GM19035 (cell line): ENCODE measurements around the gene TBL1Y.
"Not testable (repeated sequence)": the region's sequence is repeated elsewhere in the genome, so short reads cannot be mapped to it uniquely, and the experiment has no call there.

Experiments used
- ATAC-seq: cut with Tn5 transposase; IDR thresholded peaks from one replicate; pipeline ENCODE4 v1.9.1; 2021; ENCODE audit not compliant: unreplicated experiment

Gene TBL1Y

GRCh38 chrY:6910372-6911252 lies at the start of gene TBL1Y:
TSS of gene TBL1Y (plus strand) at chrY:6910697. CDS start at chrY:7025085, 114,388 bp downstream.
- ATAC-seq = no peak

GRCh38 chrY:6894496-6894895 lies 16.0 kb upstream of the TBL1Y start:
- ATAC-seq = no peak

GRCh38 chrY:6895236-6895635 lies 15.3 kb upstream of the TBL1Y start:
- ATAC-seq = no peak

- not testable (repeated sequence) for ATAC-seq
These were observed 8.4 kb upstream of the TBL1Y start for GRCh38 chrY:6902116-6902515.

GRCh38 chrY:6907591-6907990 lies 2.9 kb upstream of the TBL1Y start:
- no peak for ATAC-seq

- not testable (repeated sequence) for ATAC-seq
These were observed 2.5 kb upstream of the TBL1Y start for GRCh38 chrY:6908021-6908420.

GRCh38 chrY:6909118-6909521 lies 1.4 kb upstream of the TBL1Y start:
- ATAC-seq = no peak

GRCh38 chrY:6909856-6910255 lies 641 bp upstream of the TBL1Y start:
- ATAC-seq = no peak

- ATAC-seq = no peak
These were observed 870 bp downstream of the TBL1Y start, which contains the start of gene AMELY for GRCh38 chrY:6911253-6911881. TSS of gene AMELY (minus strand) at chrY:6911752. CDS start at chrY:6872608, 39,144 bp downstream.

GRCh38 chrY:6913362-6913761 lies 2.9 kb downstream of the TBL1Y start:
- no peak for ATAC-seq

GRCh38 chrY:6921061-6921460 lies 10.6 kb downstream of the TBL1Y start:
- no peak for ATAC-seq

GRCh38 chrY:6928265-6928664 lies 17.8 kb downstream of the TBL1Y start:
- ATAC-seq = no peak

- ATAC-seq = no peak
These were observed 18.7 kb downstream of the TBL1Y start for GRCh38 chrY:6929237-6929636.

- ATAC-seq = no peak
These were observed 21.4 kb downstream of the TBL1Y start for GRCh38 chrY:6931779-6932396.

- no peak for ATAC-seq
These were observed 25.0 kb downstream of the TBL1Y start for GRCh38 chrY:6935497-6935896.

GRCh38 chrY:6947695-6948094 lies 37.2 kb downstream of the TBL1Y start:
- ATAC-seq = no peak

- ATAC-seq = no peak
These were observed 37.9 kb downstream of the TBL1Y start for GRCh38 chrY:6948378-6948777.

GRCh38 chrY:6949947-6950346 lies 39.5 kb downstream of the TBL1Y start:
- ATAC-seq = no peak

GRCh38 chrY:6964732-6965131 lies 54.2 kb downstream of the TBL1Y start:
- ATAC-seq = no peak

- no peak for ATAC-seq
These were observed 56.0 kb downstream of the TBL1Y start for GRCh38 chrY:6966521-6966920.

GRCh38 chrY:6967736-6968135 lies 57.2 kb downstream of the TBL1Y start:
- ATAC-seq = no peak

GRCh38 chrY:6968191-6968590 lies 57.7 kb downstream of the TBL1Y start:
- ATAC-seq = no peak
